K562 (cell line): ENCODE measurements around the gene SLC30A10. TPM values are rescaled to one million over a fixed set of nuclear protein-coding genes. Genes with fewer than 3 reads are reported as not detected.
A peak's percentile ranks its signal among the peaks of the same experiment; 100 is the strongest.
"Not testable (repeated sequence)": the region's sequence is repeated elsewhere in the genome, so short reads cannot be mapped to it uniquely, and the experiment has no call there.

Source experiments
- ATAC-seq: fragments of 200-7000 bp; cut with Tn5 transposase; 3 replicates; pipeline ENCODE4 v1.9.1; 2020; ENCODE audit warnings: moderate library complexity
- BruUV-seq: library from RNA; stranded (reverse); fragments of 400-500 nt; replicated peaks from 2 replicates; lab custom pipeline; 2021; lab: Mats Ljungman, UMichigan
- CTCF ChIA-PET: fragments of 300-600 bp; formaldehyde crosslinking; extraction: SDS; loops from one replicate; lab custom pipeline; 2021; ENCODE audit warnings: low intra/inter-chr PET ratio; lab: Yijun Ruan, JAX
- POLR2A ChIA-PET: fragments of 300-600, 350-650 bp; sonication (Branson Sonifier 250); formaldehyde crosslinking; extraction: SDS; loops from one replicate; lab custom pipeline; 2021; ENCODE audit warnings: antibody characterized with exemption, inconsistent platforms; lab: Yijun Ruan, JAX
- DNase-seq, 4 experiments: peaks; one replicate each; pipeline versions ENCODE4 v3.0.0 to v3.0.0-alpha.2; 2011 to 2018; ENCODE audit warnings: low spot score in 3 of 4, mixed read lengths in 3 of 4; ENCODE audit errors: extremely low read depth in 1 of 4
- FAIRE-seq: peaks from 2 replicates; lab custom pipeline; 2011; peaks lifted over from hg19 to GRCh38; lab: Jason Lieb, UNC
- H2AFZ ChIP-seq: 2 replicates; pipeline ENCODE4 v1.6.0; 2011; ENCODE audit warnings: low read depth, low read length, control low read depth, inconsistent platforms
- H3K27ac ChIP-seq: fragments of 200-600 bp; 3 replicates; pipeline ENCODE4 v1.8.0; 2011; ENCODE audit warnings: low read depth, mild to moderate bottlenecking, control low read depth, inconsistent platforms, low read length, moderate library complexity, mixed read lengths; ENCODE audit errors: extremely low read depth
- H3K27me3 ChIP-seq, 2 experiments: fragments of 300-600 bp in 1 of 2; 2 replicates in 1 of 2; 3 replicates in 1 of 2; pipeline versions ENCODE4 v1.6.0 to v1.8.0; 2011; ENCODE audit warnings: inconsistent platforms in 2 of 2, low read length in 2 of 2, mild to moderate bottlenecking in 1 of 2, mixed read lengths in 1 of 2, moderate library complexity in 1 of 2; ENCODE audit not compliant: control insufficient read depth in 2 of 2, insufficient read depth in 2 of 2
- H3K36me3 ChIP-seq: fragments of 300-600 bp; 3 replicates; pipeline ENCODE4 v1.8.0; 2011; ENCODE audit warnings: mild to moderate bottlenecking, low read length, inconsistent platforms; ENCODE audit not compliant: control insufficient read depth, insufficient read depth
- H3K4me1 ChIP-seq, 2 experiments: fragments of 200-600 bp in 1 of 2; replicated peaks in 1 of 2; 2 replicates in 1 of 2; 3 replicates in 1 of 2; pipeline versions ENCODE4 v1.5.1 to v1.8.0; 2011; ENCODE audit warnings: inconsistent platforms in 2 of 2, low read length in 2 of 2, mild to moderate bottlenecking in 1 of 2, mixed read lengths in 1 of 2, moderate library complexity in 1 of 2; ENCODE audit not compliant: control insufficient read depth in 2 of 2, insufficient read depth in 2 of 2
- H3K4me2 ChIP-seq: 2 replicates; pipeline ENCODE4 v1.6.1; 2011; ENCODE audit warnings: low read length, control low read depth, inconsistent platforms, mixed read lengths; ENCODE audit not compliant: insufficient read depth
- H3K4me3 ChIP-seq: fragments of 200-600 bp; sonication (generic), shearing (Covaris generic); 2 replicates; pipeline ENCODE4 v1.5.1; 2016; ENCODE audit warnings: control low read depth, inconsistent platforms
- H3K79me2 ChIP-seq: fragments of 200-600 bp; 3 replicates; pipeline ENCODE4 v1.8.0; 2011; ENCODE audit warnings: low read length, inconsistent platforms; ENCODE audit not compliant: control insufficient read depth, insufficient read depth
- H3K9ac ChIP-seq, 2 experiments: 2 replicates each; pipeline versions ENCODE4 v1.6.0 to v1.6.1; 2011; ENCODE audit warnings: low read depth in 2 of 2, low read length in 2 of 2, control low read depth in 1 of 2, inconsistent platforms in 1 of 2, mild to moderate bottlenecking in 1 of 2, mixed read lengths in 1 of 2; ENCODE audit not compliant: insufficient read depth in 1 of 2
- H3K9me1 ChIP-seq: one replicate; pipeline ENCODE4 v1.6.0; 2011; ENCODE audit warnings: inconsistent platforms, mild to moderate bottlenecking, low read length, moderate library complexity; ENCODE audit not compliant: control insufficient read depth, insufficient read depth
- H3K9me3 ChIP-seq: replicated peaks from 2 replicates; pipeline ENCODE4 v1.5.1; 2011; ENCODE audit warnings: low read depth, low read length, inconsistent platforms; ENCODE audit not compliant: control insufficient read depth, insufficient read depth
- H4K20me1 ChIP-seq: replicated peaks from 2 replicates; pipeline ENCODE4 v1.6.1; 2011; ENCODE audit warnings: low read length, inconsistent platforms, mixed read lengths; ENCODE audit not compliant: control insufficient read depth, insufficient read depth
- ATF3 ChIP-seq, 2 experiments: fragments of 450-650 bp in 1 of 2; sonication (generic) in 1 of 2; formaldehyde crosslinking in 1 of 2; IDR thresholded peaks in 1 of 2; conservative IDR thresholded peaks in 1 of 2; 2 replicates each; pipeline versions ENCODE4 v1.6.1 to v1.8.1; 2016 to 2023; ENCODE audit warnings: mild to moderate bottlenecking in 2 of 2, moderate library complexity in 2 of 2, inconsistent platforms in 1 of 2, missing genetic modification reagents in 1 of 2
- C11orf30 ChIP-seq: fragments of 450-650 bp; IDR thresholded peaks from 2 replicates; pipeline ENCODE4 v1.6.1; 2016; ENCODE audit warnings: low read depth, mild to moderate bottlenecking
- DACH1 ChIP-seq: fragments of 450-650 bp; IDR thresholded peaks from 2 replicates; pipeline ENCODE4 v1.6.1; 2018; ENCODE audit not compliant: partially characterized antibody
- MAFF ChIP-seq: IDR thresholded peaks from 2 replicates; pipeline ENCODE4 v1.6.1; 2012; ENCODE audit warnings: low read length, improper control_type of control experiment
- MAFG ChIP-seq: fragments of 450-650 bp; conservative IDR thresholded peaks from 2 replicates; pipeline ENCODE4 v1.6.1; 2016; ENCODE audit warnings: missing genetic modification characterization, missing compliant biosample characterization
- MCM7 ChIP-seq, 2 experiments: fragments of 450-650 bp; IDR thresholded peaks; 2 replicates each; pipeline ENCODE4 v1.6.1; 2016 to 2018
- NFE2L1 ChIP-seq: fragments of 450-650 bp; IDR thresholded peaks from 2 replicates; pipeline ENCODE4 v1.6.1; 2016; ENCODE audit warnings: missing genetic modification characterization, low read depth, mild to moderate bottlenecking, missing compliant biosample characterization, moderate library complexity, borderline replicate concordance
- ZNF316 ChIP-seq: fragments of 450-650 bp; IDR thresholded peaks from 2 replicates; pipeline ENCODE4 v1.6.1; 2016
- WGBS: fragments of 100-300 bp; shearing (Covaris generic); methylation state at CpG from one replicate; pipeline ENCODE4 v1.1.6; 2016; ENCODE audit warnings: low coverage, mixed read lengths; ENCODE audit not compliant: insufficient coverage; ENCODE audit errors: missing lambda C conversion rate; 5-methylcytosine and 5-hydroxymethylcytosine counted together
- in situ Hi-C: fragments of 300-500 bp; cut with MboI; formaldehyde crosslinking; loops from 4 replicates; pipeline ENCODE4 v1.15.0; 2018; ENCODE audit warnings: inconsistent platforms, mixed read lengths
- intact Hi-C: fragments of 100-400 bp; cut with micrococcal nuclease; formaldehyde crosslinking; loops from 2 replicates; pipeline ENCODE4 v1.14.2; 2022
- polyA plus RNA-seq, 8 experiments: library from polyadenylated mRNA; depleted of rRNA in 4 of 8; stranded (reverse) in 5 of 8; unstranded in 3 of 8; fragments of >200 nt; fragmentation: Nextera tagmentation in 2 of 8; fragmentation: Illumina TruSeq in 1 of 8; extraction: Ambion mirVana in 2 of 8; extraction: Trizol in 1 of 8; gene quantifications; 2 replicates each; pipeline versions ENCODE4 v1.2.1 to v1.2.3, GENCODE V29; 2011 to 2014; ENCODE audit warnings: inconsistent platforms in 1 of 8, missing spikeins in 1 of 8
- total RNA-seq, 7 experiments: library from RNA; depleted of rRNA in 6 of 7; stranded (reverse); fragments of >200 nt in 6 of 7; fragmentation: Illumina TruSeq in 2 of 7; extraction: Trizol in 2 of 7; gene quantifications; 2 replicates each; pipeline versions ENCODE4 v1.2.1 to v1.2.3, GENCODE V29; 2011 to 2021; ENCODE audit warnings: low replicate concordance in 1 of 7

SLC30A10 gene
- total and polyA plus RNA-seq, 9 of the 15 experiments (the other 6 are each of a cell fraction or from before 2014, with no cell fraction given), result 2.6 to 11.3 (median 7.1) TPM

- peak; percentile 80 for TF ChIP-seq DACH1
- 0 out of 4 replicates have a peak, but pooled peaks of 1 of the 2 experiments have one; percentile 73 for TF ChIP-seq MCM7 (IDR thresholded peaks at IDR 0.05)
- TF ChIP-seq C11orf30, result peak; percentile 58; the same call in 1 of the 2 replicates
- peak; percentile 83 for TF ChIP-seq MAFG (tag)
- TF ChIP-seq ATF3 (IDR thresholded peaks at IDR 0.05), result peak; percentile 26; the same call in 1 of the 2 replicates
- ATAC-seq; intact Hi-C loops; H3K4me2 ChIP-seq; H3K9ac ChIP-seq; DNase-seq; BruUV-seq; H3K36me3 ChIP-seq; CTCF ChIA-PET; H3K4me1 ChIP-seq; H4K20me1 ChIP-seq; H3K9me1 ChIP-seq; H3K27me3 ChIP-seq; H3K27ac ChIP-seq; H3K4me3 ChIP-seq; H3K79me2 ChIP-seq; FAIRE-seq; H3K9me3 ChIP-seq; TF ChIP-seq ATF3 (CRISPR knock-in tag; conservative IDR thresholded peaks at IDR 0.05): not testable (repeated sequence)
- TF ChIP-seq MAFF, result peak; percentile 17; the same call in 1 of the 2 replicates
- peak; percentile 77 for TF ChIP-seq NFE2L1 (tag)
- peak; percentile 82 for TF ChIP-seq ZNF316
- WGBS, result 8% methylated on average over 1 of the region's 1 CpG
- POLR2A ChIA-PET, result interaction anchor here (1.0 to 1.2 kb wide), 2 partner anchors 8 to 10 kb away, joined by 3 to 4 read pairs; no protein-coding TSS in a partner anchor
- H2AFZ ChIP-seq, result 0 out of 2 replicates have a peak overlapping the region, but pooled peaks have one; percentile 73
- in situ Hi-C loops, result loop anchor here (10.0 kb wide), 1 partner anchor 92 kb away; no protein-coding TSS in a partner anchor
These were observed 55.8 kb downstream of the SLC30A10 start for GRCh38 chr1:219872538-219872937.
